ENCODE measurements around the gene PSMD9.
A peak's percentile ranks its signal among the peaks of the same experiment; 100 is the strongest.
"Not testable (repeated sequence)": the region's sequence is repeated elsewhere in the genome, so short reads cannot be mapped to it uniquely, and the experiment has no call there.

Gene PSMD9

GRCh38 chr12:121871467-121871866, 17.1 kb upstream of the PSMD9 start:
- TF ChIP-seq CTCF (IDR thresholded peaks at IDR 0.05) = no peak
- no peaks in the 10 kb centered on the region for H3K36me3 ChIP-seq
- no peak overlapping the region for H3K27ac ChIP-seq
- peaks cover 37 to 38% of the 10 kb centered on the region in 2 experiments for H3K4me1 ChIP-seq (ENCODE audit: control insufficient read depth in 1 of 2, insufficient read depth in 1 of 2, low read depth in 1 of 2, low read length in 1 of 2)
- H3K9me3 ChIP-seq = no peaks in the 10 kb centered on the region
- no peaks in the 10 kb centered on the region for H3K27me3 ChIP-seq
- no peak overlapping the region for H3K4me3 ChIP-seq (ENCODE audit: low read depth in 1 of 2, low read length in 1 of 2)

GRCh38 chr12:121872546-121873215, 15.9 kb upstream of the PSMD9 start:
- no peak overlapping the region for H3K4me3 ChIP-seq (ENCODE audit: low read depth in 1 of 2, low read length in 1 of 2)
- H3K9me3 ChIP-seq = no peaks in the 10 kb centered on the region
- peak overlapping the region; percentile 83 for H3K27ac ChIP-seq
- H3K36me3 ChIP-seq = no peaks in the 10 kb centered on the region
- H3K4me1 ChIP-seq (ENCODE audit: control insufficient read depth in 1 of 2, insufficient read depth in 1 of 2, low read depth in 1 of 2, low read length in 1 of 2) = peaks cover 49 to 51% of the 10 kb centered on the region in 2 experiments
- no peaks in the 10 kb centered on the region for H3K27me3 ChIP-seq
- no peak for TF ChIP-seq CTCF (IDR thresholded peaks at IDR 0.05)

- H3K27me3 ChIP-seq = no peaks in the 10 kb centered on the region
- TF ChIP-seq CTCF (IDR thresholded peaks at IDR 0.05) = no peak
- no peaks in the 10 kb centered on the region for H3K9me3 ChIP-seq
- no peak overlapping the region for H3K4me3 ChIP-seq (ENCODE audit: low read depth in 1 of 2, low read length in 1 of 2)
- H3K36me3 ChIP-seq = no peaks in the 10 kb centered on the region
- H3K27ac ChIP-seq = peak overlapping the region; percentile 83
- H3K4me1 ChIP-seq (ENCODE audit: control insufficient read depth in 1 of 2, insufficient read depth in 1 of 2, low read depth in 1 of 2, low read length in 1 of 2) = peaks cover 54% of the 10 kb centered on the region in 2 experiments
These were observed 15.4 kb upstream of the PSMD9 start for GRCh38 chr12:121873216-121873569.

- Histone ChIP-seq H3K36me3 (no peaks in the 10 kb centered on the region), H3K27ac (peak overlapping the region; percentile 83), H3K27me3 (no peaks in the 10 kb centered on the region), H3K4me3 (ENCODE audit: low read depth in 1 of 2, low read length in 1 of 2) (peak overlapping the region in 1 of 2 experiments; percentile 18), H3K9me3 (no peaks in the 10 kb centered on the region), H3K4me1 (ENCODE audit: control insufficient read depth in 1 of 2, insufficient read depth in 1 of 2, low read depth in 1 of 2, low read length in 1 of 2) (peaks cover 54 to 55% of the 10 kb centered on the region in 2 experiments)
- no peak for TF ChIP-seq CTCF (IDR thresholded peaks at IDR 0.05)
These were observed 14.5 kb upstream of the PSMD9 start for GRCh38 chr12:121874071-121874470.

GRCh38 chr12:121875582-121875981, 13.0 kb upstream of the PSMD9 start:
- H3K36me3 ChIP-seq = no peaks in the 10 kb centered on the region
- H3K4me3 ChIP-seq (ENCODE audit: low read depth in 1 of 2, low read length in 1 of 2) = no peak overlapping the region
- peak overlapping the region; percentile 83 for H3K27ac ChIP-seq
- TF ChIP-seq CTCF (IDR thresholded peaks at IDR 0.05) = no peak
- peaks cover 54 to 55% of the 10 kb centered on the region in 2 experiments for H3K4me1 ChIP-seq (ENCODE audit: control insufficient read depth in 1 of 2, insufficient read depth in 1 of 2, low read depth in 1 of 2, low read length in 1 of 2)
- H3K9me3 ChIP-seq = no peaks in the 10 kb centered on the region
- no peaks in the 10 kb centered on the region for H3K27me3 ChIP-seq

GRCh38 chr12:121876080-121876447, 12.5 kb upstream of the PSMD9 start:
- H3K9me3 ChIP-seq, H3K36me3 ChIP-seq, H3K27me3 ChIP-seq: not testable (repeated sequence)
- Histone ChIP-seq H3K27ac (peak overlapping the region; percentile 83), H3K4me1 (ENCODE audit: control insufficient read depth in 1 of 2, insufficient read depth in 1 of 2, low read depth in 1 of 2, low read length in 1 of 2) (peaks cover 54 to 55% of the 10 kb centered on the region in 2 experiments), H3K4me3 (ENCODE audit: low read depth in 1 of 2, low read length in 1 of 2) (peak overlapping the region in 1 of 2 experiments; percentile 10)

Data from neutrophil (primary cell).